ENCODE measurements around the gene MOCS3.
"Not testable (repeated sequence)": the region's sequence is repeated elsewhere in the genome, so short reads cannot be mapped to it uniquely, and the experiment has no call there.

GRCh38 chr20:50978533-50978932 is 19.9 kb downstream of the MOCS3 start:
- TF ChIP-seq CEBPB (IDR thresholded peaks at IDR 0.05; ENCODE audit: borderline replicate concordance in 1 of 2, low read depth in 2 of 2, low read length in 2 of 2); CTCF (IDR thresholded peaks at IDR 0.05 in 2 of 3, conservative IDR thresholded peaks at IDR 0.05 in 1 of 3; ENCODE audit: control insufficient read depth in 2 of 3, extremely low read depth in 1 of 3, insufficient read depth in 1 of 3, low read depth in 3 of 3, low read length in 3 of 3); TCF7 (IDR thresholded peaks at IDR 0.05; ENCODE audit: borderline replicate concordance); ZNF24 (IDR thresholded peaks at IDR 0.05); POLR2AphosphoS5 (IDR thresholded peaks at IDR 0.05; ENCODE audit: low read length); ATF3 (IDR thresholded peaks at IDR 0.05; ENCODE audit: borderline replicate concordance, extremely low read depth, low read depth, low read length); JUND (IDR thresholded peaks at IDR 0.05; ENCODE audit: low read depth, low read length); IRF3 (IDR thresholded peaks at IDR 0.05); NFYB (IDR thresholded peaks at IDR 0.05; ENCODE audit: insufficient read depth, low read depth, low read length); REST (IDR thresholded peaks at IDR 0.05; ENCODE audit: low read depth, low read length); EP300 (IDR thresholded peaks at IDR 0.05; ENCODE audit: borderline replicate concordance in 1 of 2, control insufficient read depth in 1 of 2, low read depth in 2 of 2, low read length in 2 of 2); POLR2A (IDR thresholded peaks at IDR 0.05; ENCODE audit: low read depth, low read length); PRDM15 (CRISPR knock-in tag; IDR thresholded peaks at IDR 0.05): not testable (repeated sequence)
